Osteoblast (primary cell): ENCODE results near the gene MRPS18B. TPM values are rescaled to one million over a fixed set of nuclear protein-coding genes. Genes with fewer than 3 reads are reported as not detected.

Experiments used
- DNase-seq: peaks from one replicate; pipeline ENCODE4 v3.0.0; 2011; ENCODE audit warnings: low spot score, mixed read lengths; ENCODE audit not compliant: insufficient read length; ENCODE audit errors: missing footprints
- H2AFZ ChIP-seq: 2 replicates; pipeline ENCODE4 v1.6.0; 2011; ENCODE audit warnings: mild to moderate bottlenecking, low read length
- H3K27ac ChIP-seq: 2 replicates; pipeline ENCODE4 v1.5.1; 2011; ENCODE audit warnings: mild to moderate bottlenecking, low read depth, low read length, moderate library complexity
- H3K27me3 ChIP-seq: 2 replicates; pipeline ENCODE4 v1.6.0; 2012; ENCODE audit warnings: mild to moderate bottlenecking, control low read depth, inconsistent platforms, low read length, moderate library complexity; ENCODE audit not compliant: insufficient read depth
- H3K36me3 ChIP-seq: 2 replicates; pipeline ENCODE4 v1.5.1; 2011; ENCODE audit warnings: mild to moderate bottlenecking, low read length, control low read depth, moderate library complexity; ENCODE audit not compliant: insufficient read depth
- H3K4me1 ChIP-seq: 2 replicates; pipeline ENCODE4 v1.5.1; 2011; ENCODE audit warnings: mild to moderate bottlenecking, low read length, control low read depth, moderate library complexity; ENCODE audit not compliant: insufficient read depth
- H3K4me2 ChIP-seq: 2 replicates; pipeline ENCODE4 v1.6.0; 2011; ENCODE audit warnings: mild to moderate bottlenecking, low read length; ENCODE audit not compliant: insufficient read depth
- H3K4me3 ChIP-seq: fragments of 200-600 bp; sonication (generic); 3 replicates; pipeline ENCODE4 v1.5.1; 2012; ENCODE audit warnings: mild to moderate bottlenecking, low read length, inconsistent platforms; ENCODE audit not compliant: insufficient read depth
- H3K79me2 ChIP-seq: 2 replicates; pipeline ENCODE4 v1.6.0; 2012; ENCODE audit warnings: mild to moderate bottlenecking, low read length, control low read depth, inconsistent platforms; ENCODE audit not compliant: insufficient read depth
- H3K9me3 ChIP-seq: 2 replicates; pipeline ENCODE4 v1.5.1; 2011; ENCODE audit warnings: low read depth, low read length, control low read depth
- H4K20me1 ChIP-seq: 2 replicates; pipeline ENCODE4 v1.6.0; 2012; ENCODE audit warnings: mild to moderate bottlenecking, low read length, control low read depth; ENCODE audit not compliant: insufficient read depth
- total RNA-seq: library from RNA; depleted of rRNA; stranded (reverse); fragments of >200 nt; gene quantifications from 2 replicates; pipeline ENCODE4 v1.2.3, GENCODE V29; 2012
- TF ChIP-seq, protein P1 (sequence below): IDR thresholded peaks from 2 replicates; pipeline ENCODE4 v1.5.1; 2011; ENCODE audit warnings: mild to moderate bottlenecking, low read depth, low read length, moderate library complexity; ENCODE audit errors: extremely low read depth

The MRPS18B gene
- total RNA-seq, 1 donor = 67.3 TPM

GRCh38 chr6:30614843-30615218, 2.8 kb upstream of the MRPS18B start:
- no peaks in the 10 kb centered on the region for H3K9me3 ChIP-seq
- H4K20me1 ChIP-seq = peaks cover 36% of the 10 kb centered on the region
- no peaks in the 10 kb centered on the region for H3K27me3 ChIP-seq
- peak; percentile 69 for DNase-seq
- peaks cover 59% of the 10 kb centered on the region for H3K4me1 ChIP-seq
- peak overlapping the region; percentile 86 for H3K4me2 ChIP-seq
- peaks cover 40% of the 10 kb centered on the region for H3K36me3 ChIP-seq
- H2AFZ ChIP-seq = no peak overlapping the region
- peak overlapping the region; percentile 99 for H3K27ac ChIP-seq
- TF ChIP-seq, protein P1, sequence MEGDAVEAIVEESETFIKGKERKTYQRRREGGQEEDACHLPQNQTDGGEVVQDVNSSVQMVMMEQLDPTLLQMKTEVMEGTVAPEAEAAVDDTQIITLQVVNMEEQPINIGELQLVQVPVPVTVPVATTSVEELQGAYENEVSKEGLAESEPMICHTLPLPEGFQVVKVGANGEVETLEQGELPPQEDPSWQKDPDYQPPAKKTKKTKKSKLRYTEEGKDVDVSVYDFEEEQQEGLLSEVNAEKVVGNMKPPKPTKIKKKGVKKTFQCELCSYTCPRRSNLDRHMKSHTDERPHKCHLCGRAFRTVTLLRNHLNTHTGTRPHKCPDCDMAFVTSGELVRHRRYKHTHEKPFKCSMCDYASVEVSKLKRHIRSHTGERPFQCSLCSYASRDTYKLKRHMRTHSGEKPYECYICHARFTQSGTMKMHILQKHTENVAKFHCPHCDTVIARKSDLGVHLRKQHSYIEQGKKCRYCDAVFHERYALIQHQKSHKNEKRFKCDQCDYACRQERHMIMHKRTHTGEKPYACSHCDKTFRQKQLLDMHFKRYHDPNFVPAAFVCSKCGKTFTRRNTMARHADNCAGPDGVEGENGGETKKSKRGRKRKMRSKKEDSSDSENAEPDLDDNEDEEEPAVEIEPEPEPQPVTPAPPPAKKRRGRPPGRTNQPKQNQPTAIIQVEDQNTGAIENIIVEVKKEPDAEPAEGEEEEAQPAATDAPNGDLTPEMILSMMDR = no peak
- H3K79me2 ChIP-seq = peaks cover 54% of the 10 kb centered on the region
- H3K4me3 ChIP-seq = peak overlapping the region; percentile 95

DNA sequence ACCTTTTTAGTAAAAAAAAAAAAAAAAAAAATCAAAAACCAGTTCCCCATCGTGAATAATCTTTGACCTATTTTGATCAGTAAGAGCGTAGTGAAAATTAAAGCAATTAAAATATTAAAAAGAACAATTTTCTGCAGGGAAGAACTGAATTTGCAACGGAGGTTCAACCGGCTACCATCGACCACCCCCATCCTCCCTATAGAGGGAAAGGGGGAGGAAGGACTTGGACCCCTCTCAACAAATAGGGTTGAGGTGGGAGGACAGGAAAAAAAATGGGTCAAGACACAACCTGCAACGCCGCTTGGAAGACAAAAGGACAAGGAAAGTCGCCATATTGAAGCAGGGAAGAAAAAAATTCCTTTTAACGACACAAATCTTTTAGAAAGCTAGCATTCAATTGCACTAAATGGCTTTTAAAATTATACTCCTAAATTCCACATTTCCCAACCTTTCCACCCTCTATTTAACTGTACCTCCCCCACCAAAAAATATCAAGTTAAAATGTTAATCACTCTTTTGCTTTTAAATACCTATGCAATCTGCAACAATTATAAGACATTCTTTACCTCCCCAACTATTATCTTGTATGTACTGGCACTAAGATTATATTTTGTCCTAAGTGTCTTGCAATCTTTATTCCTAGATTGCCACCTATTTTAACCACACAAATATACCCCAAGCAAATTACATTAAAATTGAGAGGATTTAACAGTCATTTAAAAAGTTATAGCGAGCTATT, 2.3 kb upstream of the MRPS18B start:
- H3K27ac ChIP-seq = peak overlapping the region; percentile 99
- H3K4me2 ChIP-seq = peak overlapping the region; percentile 86
- H2AFZ ChIP-seq = no peak overlapping the region
- H3K4me1 ChIP-seq = peaks cover 54% of the 10 kb centered on the region
- peaks cover 36% of the 10 kb centered on the region for H4K20me1 ChIP-seq
- TF ChIP-seq, protein P1 = no peak
- no peaks in the 10 kb centered on the region for H3K27me3 ChIP-seq
- no peak for DNase-seq
- H3K4me3 ChIP-seq = peak overlapping the region; percentile 95
- H3K79me2 ChIP-seq = peaks cover 50% of the 10 kb centered on the region
- peaks cover 38% of the 10 kb centered on the region for H3K36me3 ChIP-seq
- H3K9me3 ChIP-seq = no peaks in the 10 kb centered on the region

- TF ChIP-seq, protein P1 = no peak
- Histone ChIP-seq H3K4me1 (peaks cover 50% of the 10 kb centered on the region), H3K36me3 (peaks cover 36% of the 10 kb centered on the region), H3K27me3 (no peaks in the 10 kb centered on the region), H3K4me3 (peak overlapping the region; percentile 95), H3K9me3 (no peaks in the 10 kb centered on the region), H2AFZ (no peak overlapping the region), H3K4me2 (peak overlapping the region; percentile 86), H3K79me2 (peaks cover 46% of the 10 kb centered on the region), H3K27ac (peak overlapping the region; percentile 99), H4K20me1 (peaks cover 33% of the 10 kb centered on the region)
- DNase-seq = no peak
Observed at GRCh38 chr6:30615958-30616810, 1.5 kb upstream of the MRPS18B start.
